Hepatic stellate cell (primary cell): ENCODE measurements around the gene CXorf58.

ENCODE experiments used
- DNase-seq: peaks from one replicate; pipeline ENCODE4 v3.0.0; 2011; ENCODE audit warnings: low spot score

CXorf58 gene

GRCh38 chrX:23900220-23900797 is 7.5 kb upstream of the CXorf58 start:
- DNase-seq: no peak

- no peak for DNase-seq
Measured at GRCh38 chrX:23901060-23901459, 6.7 kb upstream of the CXorf58 start.

GRCh38 chrX:23901805-23902204 is 6.0 kb upstream of the CXorf58 start:
- DNase-seq: peak; percentile 44

GRCh38 chrX:23902419-23902818 is 5.4 kb upstream of the CXorf58 start:
- DNase-seq: peak; percentile 46

- peak; percentile 58 for DNase-seq
Measured at GRCh38 chrX:23904096-23904495, 3.7 kb upstream of the CXorf58 start.

- DNase-seq: no peak
Measured at GRCh38 chrX:23907111-23907497, 702 bp upstream of the CXorf58 start.

GRCh38 chrX:23908219-23909004 is 606 bp downstream of the CXorf58 start:
- DNase-seq: no peak

GRCh38 chrX:23911126-23911835 is 3.5 kb downstream of the CXorf58 start:
- no peak for DNase-seq

GRCh38 chrX:23919148-23919547 is 11.3 kb downstream of the CXorf58 start:
- no peak for DNase-seq

GRCh38 chrX:23919706-23920320 is 12.0 kb downstream of the CXorf58 start:
- DNase-seq: no peak

GRCh38 chrX:23926015-23926414 is 18.2 kb downstream of the CXorf58 start:
- DNase-seq: no peak

- DNase-seq: no peak
Measured at GRCh38 chrX:23930894-23931604, 23.2 kb downstream of the CXorf58 start.

GRCh38 chrX:23932046-23932445 is 24.2 kb downstream of the CXorf58 start:
- DNase-seq: no peak

- DNase-seq: no peak
Measured at GRCh38 chrX:23935106-23935505, 27.3 kb downstream of the CXorf58 start.

GRCh38 chrX:23936180-23936579 is 28.4 kb downstream of the CXorf58 start:
- no peak for DNase-seq

GRCh38 chrX:23937100-23937499 is 29.3 kb downstream of the CXorf58 start:
- no peak for DNase-seq

- DNase-seq: no peak
Measured at GRCh38 chrX:23938690-23939089, 30.9 kb downstream of the CXorf58 start.

- no peak for DNase-seq
Measured at GRCh38 chrX:23939203-23939602, 31.4 kb downstream of the CXorf58 start.

- no peak for DNase-seq
Measured at GRCh38 chrX:23944234-23944633, 36.4 kb downstream of the CXorf58 start.

GRCh38 chrX:23945206-23945605 is 37.4 kb downstream of the CXorf58 start:
- no peak for DNase-seq

- DNase-seq: no peak
Measured at GRCh38 chrX:23952391-23952790, 44.6 kb downstream of the CXorf58 start.
